GM18867 (cell line): ENCODE results near the gene APOE.
"Not testable (repeated sequence)": the region's sequence is repeated elsewhere in the genome, so short reads cannot be mapped to it uniquely, and the experiment has no call there.

Source experiments
- ATAC-seq: cut with Tn5 transposase; IDR thresholded peaks from one replicate; pipeline ENCODE4 v1.9.1; 2021; ENCODE audit warnings: mild to moderate bottlenecking, moderate library complexity; ENCODE audit not compliant: unreplicated experiment

APOE gene

DNA sequence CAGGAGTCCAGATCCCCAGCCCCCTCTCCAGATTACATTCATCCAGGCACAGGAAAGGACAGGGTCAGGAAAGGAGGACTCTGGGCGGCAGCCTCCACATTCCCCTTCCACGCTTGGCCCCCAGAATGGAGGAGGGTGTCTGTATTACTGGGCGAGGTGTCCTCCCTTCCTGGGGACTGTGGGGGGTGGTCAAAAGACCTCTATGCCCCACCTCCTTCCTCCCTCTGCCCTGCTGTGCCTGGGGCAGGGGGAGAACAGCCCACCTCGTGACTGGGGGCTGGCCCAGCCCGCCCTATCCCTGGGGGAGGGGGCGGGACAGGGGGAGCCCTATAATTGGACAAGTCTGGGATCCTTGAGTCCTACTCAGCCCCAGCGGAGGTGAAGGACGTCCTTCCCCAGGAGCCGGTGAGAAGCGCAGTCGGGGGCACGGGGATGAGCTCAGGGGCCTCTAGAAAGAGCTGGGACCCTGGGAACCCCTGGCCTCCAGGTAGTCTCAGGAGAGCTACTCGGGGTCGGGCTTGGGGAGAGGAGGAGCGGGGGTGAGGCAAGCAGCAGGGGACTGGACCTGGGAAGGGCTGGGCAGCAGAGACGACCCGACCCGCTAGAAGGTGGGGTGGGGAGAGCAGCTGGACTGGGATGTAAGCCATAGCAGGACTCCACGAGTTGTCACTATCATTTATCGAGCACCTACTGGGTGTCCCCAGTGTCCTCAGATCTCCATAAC, at the start of gene APOE:
Gene APOE, plus strand, starts transcription at position 360 of the 724 bp plus-strand sequence. CDS start 829 bp downstream, outside the sequence.
- no peak for ATAC-seq

DNA sequence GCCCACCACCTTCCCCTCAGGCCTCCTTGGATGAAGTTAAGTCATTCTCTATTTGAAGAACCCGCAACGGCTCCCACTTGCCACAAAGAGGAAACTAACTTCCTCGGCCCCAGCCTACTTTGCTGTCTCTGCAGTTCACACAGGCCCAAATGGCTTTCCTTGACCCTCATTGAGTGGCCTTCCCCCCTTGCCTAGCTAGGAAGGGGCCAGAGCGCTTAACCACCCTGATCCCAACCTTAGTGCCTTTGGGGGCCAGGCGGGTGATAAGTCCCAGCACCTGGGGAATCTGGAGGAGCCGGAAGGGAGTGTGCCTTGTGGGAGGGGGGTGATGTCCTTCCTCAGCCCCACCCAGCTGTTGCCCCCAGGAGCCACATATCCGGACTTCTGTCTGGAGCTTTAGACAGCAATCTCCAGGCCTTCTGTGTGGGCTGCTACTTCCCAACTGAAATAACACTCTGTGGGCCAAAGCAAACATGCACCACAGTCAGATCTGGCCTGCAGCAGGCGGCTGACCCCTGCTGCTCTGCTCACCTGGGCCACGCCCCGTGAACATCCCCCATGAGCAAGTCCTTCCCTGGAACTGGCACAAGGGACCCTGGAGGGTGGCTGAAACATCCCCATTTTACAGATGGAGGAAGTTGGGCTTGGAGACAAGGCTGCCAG, 49.0 kb upstream of the APOE start:
- ATAC-seq = no peak

DNA sequence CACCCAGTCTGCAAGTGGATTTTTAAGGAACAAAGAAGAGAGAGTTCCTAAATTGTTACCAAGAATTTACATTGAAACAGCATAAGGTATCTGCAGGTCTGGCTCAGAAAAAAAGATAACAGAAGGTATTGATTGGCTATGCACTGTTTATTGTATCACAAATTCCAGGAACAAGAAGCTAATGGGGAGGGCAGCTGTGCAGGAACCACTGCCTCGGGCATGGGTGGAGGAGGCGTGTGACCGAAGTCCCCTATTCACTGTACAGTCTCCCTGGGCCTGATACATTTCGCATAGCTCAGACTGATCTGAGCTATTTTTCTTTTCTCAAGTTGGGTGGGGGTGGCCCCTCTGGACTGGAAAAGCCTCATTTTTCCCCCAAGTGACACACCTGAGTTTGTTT, 47.8 kb upstream of the APOE start:
- ATAC-seq = no peak

DNA sequence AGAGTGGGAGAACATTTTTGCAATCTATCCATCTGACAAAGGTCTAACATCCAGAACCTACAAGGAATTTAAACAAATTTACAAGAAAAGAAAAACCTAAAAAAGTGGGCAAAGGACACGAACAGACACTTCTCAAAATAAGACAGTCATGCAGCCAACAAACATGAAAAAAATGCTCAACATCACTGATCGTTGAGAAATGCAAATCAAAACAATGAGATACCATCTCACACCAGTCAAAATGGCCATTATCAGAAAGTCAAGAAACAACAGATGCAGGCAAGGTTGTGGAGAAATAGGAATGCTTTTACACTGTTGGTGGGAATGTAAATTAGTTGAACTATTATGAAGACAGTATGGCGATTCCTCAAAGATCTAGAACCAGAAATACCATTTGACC, 44.0 kb upstream of the APOE start:
- ATAC-seq = not testable (repeated sequence)

DNA sequence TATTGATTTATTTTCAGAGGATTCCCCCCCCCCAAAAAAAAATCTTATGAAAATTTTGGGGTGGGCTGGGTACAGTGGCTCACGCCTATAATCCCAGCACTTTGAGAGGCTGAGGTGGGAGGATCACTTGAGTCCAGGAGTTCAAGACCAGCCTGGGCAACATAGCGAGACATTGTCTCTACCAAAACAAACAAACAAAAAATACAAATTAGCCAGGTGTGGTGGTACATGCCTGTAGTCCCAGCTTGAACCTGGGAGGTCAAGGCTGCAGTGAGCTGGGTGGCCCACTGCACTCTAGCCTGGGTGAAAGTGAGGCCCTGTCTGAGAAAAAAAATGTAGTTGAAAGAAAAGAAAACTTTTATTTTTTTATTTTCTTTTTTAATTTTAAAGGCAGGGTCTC, 41.6 kb upstream of the APOE start:
- ATAC-seq = no peak

DNA sequence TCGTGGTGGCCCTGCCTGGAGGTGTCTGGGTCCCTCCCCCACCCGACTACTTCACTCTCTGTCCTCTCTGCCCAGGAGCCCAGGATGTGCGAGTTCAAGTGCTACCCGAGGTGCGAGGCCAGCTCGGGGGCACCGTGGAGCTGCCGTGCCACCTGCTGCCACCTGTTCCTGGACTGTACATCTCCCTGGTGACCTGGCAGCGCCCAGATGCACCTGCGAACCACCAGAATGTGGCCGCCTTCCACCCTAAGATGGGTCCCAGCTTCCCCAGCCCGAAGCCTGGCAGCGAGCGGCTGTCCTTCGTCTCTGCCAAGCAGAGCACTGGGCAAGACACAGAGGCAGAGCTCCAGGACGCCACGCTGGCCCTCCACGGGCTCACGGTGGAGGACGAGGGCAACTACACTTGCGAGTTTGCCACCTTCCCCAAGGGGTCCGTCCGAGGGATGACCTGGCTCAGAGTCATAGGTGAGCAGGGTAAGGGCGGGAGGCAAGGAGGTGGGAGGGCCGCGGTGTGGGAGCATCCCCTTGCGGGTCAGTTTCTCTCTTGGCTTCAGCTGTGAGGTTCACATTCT, 40.3 kb upstream of the APOE start:
- ATAC-seq = no peak

DNA sequence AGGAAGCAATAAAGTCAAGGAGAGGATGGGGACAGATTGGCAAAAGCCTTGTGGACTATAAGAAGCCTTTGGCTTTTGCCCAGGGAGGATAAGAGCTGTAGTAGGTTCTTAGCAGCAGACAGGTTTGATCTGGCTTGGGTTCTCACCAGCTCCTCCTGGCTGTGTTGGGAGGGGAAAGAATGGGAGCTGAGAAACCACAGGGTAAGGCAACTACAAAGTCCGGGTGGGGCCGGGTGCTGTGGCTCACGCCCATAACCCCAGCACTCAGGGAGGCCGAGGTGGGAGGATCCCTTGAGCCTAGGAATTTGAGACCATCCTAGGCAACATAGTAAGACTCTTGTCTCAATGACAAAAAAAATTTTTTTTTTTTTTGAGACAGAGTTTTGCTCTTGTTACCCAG, 38.9 kb upstream of the APOE start:
- no peak for ATAC-seq

DNA sequence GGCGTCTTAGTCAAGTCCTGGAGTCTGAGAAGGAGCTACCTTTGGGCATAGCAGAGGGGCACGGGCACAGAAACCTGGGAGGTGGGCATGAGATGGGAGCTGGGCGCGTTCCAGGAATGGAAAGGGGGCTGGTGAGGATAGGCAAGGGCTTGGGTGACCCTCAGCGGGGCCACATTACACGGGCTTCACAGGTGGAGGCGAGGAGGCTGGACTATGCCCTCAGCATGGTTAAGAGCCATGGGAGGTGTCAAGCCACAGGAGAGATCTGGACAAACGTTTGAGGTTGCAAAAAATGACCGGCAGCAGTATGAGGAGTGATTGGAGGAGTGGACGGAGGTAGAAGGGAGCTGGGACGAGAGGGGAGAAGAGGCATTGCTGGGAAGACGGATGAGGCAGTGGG, 38.0 kb upstream of the APOE start:
- ATAC-seq = no peak

DNA sequence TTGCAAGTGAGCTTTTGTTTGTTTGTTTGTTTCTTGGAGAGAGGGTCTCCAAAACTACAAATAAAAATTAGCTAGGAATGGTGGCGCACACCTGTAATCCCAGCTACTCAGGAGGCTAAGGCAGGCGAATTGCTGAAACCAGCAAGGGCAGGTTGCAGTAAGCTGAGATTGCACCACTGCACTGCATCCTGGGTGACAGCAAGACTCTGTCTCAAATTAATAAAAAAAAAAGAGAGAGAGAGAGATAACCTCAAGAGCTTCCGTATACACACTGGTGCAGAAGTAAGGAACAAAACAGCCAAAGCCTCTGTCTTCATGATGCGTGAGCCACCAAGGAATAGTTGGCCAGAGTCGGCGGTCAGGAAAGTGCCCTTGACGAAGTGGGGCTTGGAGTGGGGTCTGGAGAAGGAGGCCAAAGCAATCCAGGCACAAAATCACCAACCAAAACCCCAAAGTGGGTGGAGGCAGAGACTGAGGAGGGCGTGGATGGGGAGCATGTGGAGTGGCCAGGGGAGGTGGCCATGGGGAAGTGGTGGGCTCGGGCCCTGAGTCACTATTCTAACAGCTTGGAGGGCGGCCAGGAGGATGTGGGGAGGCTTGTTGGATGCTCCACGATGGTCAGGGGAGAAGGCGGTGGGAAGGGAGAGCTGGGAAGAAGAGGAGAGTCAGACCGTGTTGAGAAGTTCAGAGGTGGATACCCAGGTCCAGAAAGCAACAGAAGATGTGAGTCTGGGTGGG, 35.7 kb upstream of the APOE start:
- no peak for ATAC-seq

DNA sequence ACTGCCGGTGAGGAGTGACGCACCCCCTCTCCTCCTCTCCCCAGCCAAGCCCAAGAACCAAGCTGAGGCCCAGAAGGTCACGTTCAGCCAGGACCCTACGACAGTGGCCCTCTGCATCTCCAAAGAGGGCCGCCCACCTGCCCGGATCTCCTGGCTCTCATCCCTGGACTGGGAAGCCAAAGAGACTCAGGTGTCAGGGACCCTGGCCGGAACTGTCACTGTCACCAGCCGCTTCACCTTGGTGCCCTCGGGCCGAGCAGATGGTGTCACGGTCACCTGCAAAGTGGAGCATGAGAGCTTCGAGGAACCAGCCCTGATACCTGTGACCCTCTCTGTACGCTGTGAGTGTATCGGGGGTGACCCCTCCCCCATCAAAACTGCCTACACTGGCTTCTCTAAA, 33.8 kb upstream of the APOE start:
- no peak for ATAC-seq

DNA sequence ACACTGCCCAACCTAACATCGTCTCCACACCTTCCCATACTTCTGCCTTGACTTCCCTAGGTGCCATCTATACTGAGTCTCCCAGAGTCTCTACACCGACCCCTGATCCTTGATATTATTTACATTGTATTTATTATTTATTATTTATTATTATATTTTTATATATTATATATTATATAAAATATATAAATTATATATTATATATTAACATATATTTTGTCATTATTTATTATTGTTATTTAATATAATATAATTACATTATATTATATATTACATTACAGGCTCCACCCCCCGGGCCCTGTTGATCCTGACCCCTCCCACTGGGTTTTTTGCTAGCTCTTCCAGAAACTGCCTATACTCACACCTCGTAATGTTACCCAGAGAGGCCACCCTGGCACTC, 32.9 kb upstream of the APOE start:
- no peak for ATAC-seq

DNA sequence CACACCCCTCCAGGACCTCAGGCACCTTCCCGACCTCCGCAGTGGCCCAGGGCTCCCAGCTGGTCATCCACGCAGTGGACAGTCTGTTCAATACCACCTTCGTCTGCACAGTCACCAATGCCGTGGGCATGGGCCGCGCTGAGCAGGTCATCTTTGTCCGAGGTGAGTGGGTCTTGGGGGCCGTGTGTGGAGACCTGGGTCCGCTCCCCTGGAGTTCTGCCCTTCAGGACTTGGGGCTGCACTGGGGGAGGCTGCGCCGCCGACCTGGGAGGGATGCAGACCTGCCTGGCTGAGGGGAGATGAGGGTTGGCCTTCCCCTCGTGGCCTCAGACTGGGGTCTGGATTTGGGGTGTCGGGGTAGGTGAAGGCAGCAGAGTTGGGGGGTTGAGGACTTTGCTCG, 31.3 kb upstream of the APOE start:
- ATAC-seq = no peak

DNA sequence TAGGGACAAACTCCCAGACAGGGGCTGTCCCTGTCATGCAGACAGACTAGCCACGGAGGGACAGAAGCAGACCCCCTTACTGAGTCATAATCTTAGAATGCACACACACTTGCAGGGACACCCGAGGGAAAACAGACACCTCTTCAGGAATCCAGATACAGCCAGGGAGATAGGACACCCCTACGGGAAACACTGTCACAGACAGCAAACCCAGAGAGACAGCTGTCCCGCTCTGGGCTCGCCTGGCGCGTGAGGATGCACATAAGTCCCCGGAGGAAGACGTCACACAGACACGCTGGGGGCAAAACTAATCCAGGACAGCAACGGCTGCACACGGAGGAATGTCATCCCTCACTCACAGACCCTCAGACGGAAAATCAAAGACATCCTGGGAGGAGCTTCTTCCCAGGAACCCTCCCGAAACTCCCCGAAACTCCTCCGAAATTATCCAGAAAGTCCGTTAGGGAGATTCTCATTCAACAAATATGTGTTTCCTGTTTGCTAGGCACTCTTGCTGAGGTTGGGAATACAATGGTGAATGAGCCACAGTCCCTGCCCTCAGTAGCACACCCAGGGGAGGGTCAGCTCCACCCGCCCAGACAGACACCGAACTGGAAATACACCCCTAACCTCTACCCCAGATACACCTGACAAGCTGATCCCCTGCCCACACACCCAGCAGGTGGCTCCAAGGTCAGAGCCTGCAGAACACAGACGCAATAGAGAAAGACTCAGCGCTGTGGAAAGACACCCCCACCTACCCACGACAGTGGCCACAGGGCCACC, 29.7 kb upstream of the APOE start:
- ATAC-seq = no peak

DNA sequence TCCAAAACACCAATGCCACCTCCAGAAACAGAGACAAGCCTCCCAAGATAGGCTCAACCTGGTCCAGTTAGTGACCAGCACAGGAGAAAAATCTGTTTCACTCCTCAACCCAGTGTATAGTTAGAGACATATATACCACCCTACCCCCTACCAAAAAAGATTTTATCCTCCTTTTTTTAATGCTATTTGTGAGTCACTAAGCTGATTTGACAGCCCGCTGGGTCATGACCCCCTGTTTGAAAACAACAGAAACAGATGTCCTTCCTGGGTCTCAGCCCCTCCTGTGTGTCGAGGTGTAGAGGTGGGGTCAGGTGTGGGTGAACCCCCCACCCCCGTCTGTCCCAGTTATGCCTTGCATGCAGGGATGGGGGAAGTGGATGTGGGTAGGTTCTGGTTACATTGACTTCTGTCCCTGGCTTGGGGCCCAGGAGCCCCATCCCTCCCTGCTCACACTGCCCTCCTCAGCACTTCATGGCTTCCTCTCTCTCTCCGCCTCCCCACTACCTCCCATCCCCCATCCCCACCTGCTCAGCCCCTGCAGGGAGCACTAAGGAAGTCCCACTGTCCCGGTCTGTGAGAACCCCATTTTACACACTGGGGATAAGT, 28.6 kb upstream of the APOE start:
- no peak for ATAC-seq

DNA sequence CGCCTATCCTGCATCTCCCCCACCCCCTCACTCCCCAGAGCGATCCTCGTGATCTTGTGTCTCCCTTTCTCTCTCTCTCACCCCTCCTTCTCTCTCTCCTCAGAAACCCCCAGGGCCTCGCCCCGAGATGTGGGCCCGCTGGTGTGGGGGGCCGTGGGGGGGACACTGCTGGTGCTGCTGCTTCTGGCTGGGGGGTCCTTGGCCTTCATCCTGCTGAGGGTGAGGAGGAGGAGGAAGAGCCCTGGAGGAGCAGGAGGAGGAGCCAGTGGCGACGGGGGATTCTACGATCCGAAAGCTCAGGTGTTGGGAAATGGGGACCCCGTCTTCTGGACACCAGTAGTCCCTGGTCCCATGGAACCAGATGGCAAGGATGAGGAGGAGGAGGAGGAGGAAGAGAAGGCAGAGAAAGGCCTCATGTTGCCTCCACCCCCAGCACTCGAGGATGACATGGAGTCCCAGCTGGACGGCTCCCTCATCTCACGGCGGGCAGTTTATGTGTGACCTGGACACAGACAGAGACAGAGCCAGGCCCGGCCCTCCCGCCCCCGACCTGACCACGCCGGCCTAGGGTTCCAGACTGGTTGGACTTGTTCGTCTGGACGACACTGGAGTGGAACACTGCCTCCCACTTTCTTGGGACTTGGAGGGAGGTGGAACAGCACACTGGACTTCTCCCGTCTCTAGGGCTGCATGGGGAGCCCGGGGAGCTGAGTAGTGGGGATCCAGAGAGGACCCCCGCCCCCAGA, 27.3 kb upstream of the APOE start:
- no peak for ATAC-seq

DNA sequence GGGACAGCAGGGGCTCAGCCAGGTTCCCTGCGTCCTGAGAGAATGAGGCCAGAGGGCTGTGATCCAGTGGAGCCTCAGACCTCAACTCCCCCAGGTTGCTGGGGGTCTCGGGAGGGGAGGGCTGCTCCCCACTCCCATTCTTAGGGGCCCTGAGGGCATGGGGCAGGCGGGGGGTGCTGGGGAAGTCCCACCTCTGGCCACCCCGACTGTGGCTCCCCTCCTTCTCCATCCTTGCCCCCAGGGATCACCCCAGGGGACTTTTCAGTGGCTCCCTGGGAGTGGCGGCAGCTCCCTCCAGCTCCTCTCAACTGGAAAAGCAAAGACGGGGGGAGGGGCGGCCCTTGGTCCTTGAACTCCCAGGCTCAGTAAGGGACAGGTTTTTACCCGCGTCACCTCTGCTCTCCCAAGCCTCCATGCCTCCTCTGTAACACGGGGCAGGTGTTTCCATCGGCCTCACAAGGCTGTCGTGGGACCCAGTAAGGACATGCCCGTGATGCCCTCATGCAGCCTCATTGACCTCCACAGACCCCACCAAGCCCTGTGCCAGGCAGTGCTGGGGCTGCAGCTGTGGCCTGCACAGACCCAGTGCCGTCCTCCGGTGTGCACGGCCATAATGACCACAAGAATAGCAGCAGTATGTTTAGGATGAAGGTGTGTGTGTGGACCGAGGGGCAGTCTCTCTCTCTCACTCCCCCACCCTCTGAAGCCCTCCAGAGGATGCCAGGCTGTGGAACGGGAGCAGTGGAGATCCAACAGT, 26.1 kb upstream of the APOE start:
- ATAC-seq = no peak

DNA sequence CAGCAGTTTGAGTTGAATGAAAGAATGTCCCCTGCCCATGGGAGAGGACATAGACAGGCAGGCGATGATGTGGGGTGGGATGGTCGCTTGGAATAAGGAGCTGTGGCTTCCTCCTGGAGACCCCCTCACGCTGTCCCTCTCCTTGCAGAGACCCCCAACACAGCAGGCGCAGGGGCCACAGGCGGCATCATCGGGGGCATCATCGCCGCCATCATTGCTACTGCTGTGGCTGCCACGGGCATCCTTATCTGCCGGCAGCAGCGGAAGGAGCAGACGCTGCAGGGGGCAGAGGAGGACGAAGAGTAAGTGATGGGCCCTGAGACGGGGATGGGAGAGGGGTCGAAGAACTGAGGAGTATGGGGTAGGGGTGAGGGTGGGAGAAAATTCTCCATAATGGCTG, 23.5 kb upstream of the APOE start:
- ATAC-seq = no peak

DNA sequence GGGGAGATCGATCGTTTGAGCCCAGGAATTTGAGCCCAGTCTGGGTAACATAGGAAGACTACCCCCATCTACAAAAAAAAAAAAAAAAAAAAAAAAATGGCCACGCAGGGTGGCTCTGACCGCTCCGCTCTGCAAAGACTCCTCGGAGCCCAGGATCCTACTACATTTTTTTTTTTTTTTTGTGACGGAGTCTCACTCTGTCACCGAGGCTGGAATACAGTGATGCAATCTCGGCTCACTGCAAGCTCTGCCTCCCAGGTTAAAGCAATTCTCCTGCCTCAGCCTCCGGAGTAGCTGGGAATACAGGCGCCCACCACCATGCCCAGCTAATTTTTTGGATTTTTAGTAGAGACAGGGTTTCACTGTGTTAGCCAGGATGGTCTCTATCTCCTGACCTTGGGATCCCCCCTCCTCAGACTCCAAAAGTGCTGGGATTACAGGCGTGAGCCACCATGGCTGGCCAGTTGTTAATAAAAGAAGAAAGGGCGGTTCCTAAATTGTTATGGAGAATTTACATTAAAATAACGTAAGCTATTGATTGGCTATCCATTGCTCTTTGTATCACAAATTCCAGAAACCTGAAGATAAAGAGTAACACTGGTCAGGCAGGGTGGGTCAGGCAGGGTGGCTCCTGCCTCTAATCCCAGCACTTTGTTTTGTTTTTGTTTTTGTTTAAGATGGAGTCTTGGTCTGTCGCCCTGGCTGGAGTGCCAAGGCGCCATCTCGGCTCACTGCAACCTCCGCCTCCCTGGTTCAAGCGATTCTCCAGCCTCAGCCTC, 22.8 kb upstream of the APOE start:
- not testable (repeated sequence) for ATAC-seq
